ENCODE results near the gene LRTM2. TPM values are rescaled to one million over a fixed set of nuclear protein-coding genes. Genes with fewer than 3 reads are reported as not detected.

Gene LRTM2
- total and polyA plus RNA-seq, 12 donors = not detected

GRCh38 chr12:1800401-1801302 is 19.7 kb upstream of the LRTM2 start:
- no peaks in the 10 kb centered on the region for H3K27me3 ChIP-seq
- peak in 6 of 9 donors; percentile 17 to 72 (median 46) for TF ChIP-seq CTCF (IDR thresholded peaks at IDR 0.05)
- 74 to 78% methylated on average over 14 of the region's 14 CpGs for WGBS, 2 donors
- intact Hi-C loops (cut with DNase I) = loop anchor here in 5 of 10 donors (5.0 to 10.0 kb wide), 5 partner anchors 224 to 984 kb away; no protein-coding TSS in a partner anchor
- H3K4me1 ChIP-seq = peaks cover 5 to 33% (median 18%) of the 10 kb centered on the region in 9 donors
- no peaks in the 10 kb centered on the region for H3K36me3 ChIP-seq
- H3K27ac ChIP-seq = no peak overlapping the region
- ATAC-seq (no peak), DNase-seq (no peak)
- H3K9me3 ChIP-seq = no peaks in the 10 kb centered on the region
- H3K4me3 ChIP-seq = no peak overlapping the region

- H3K27me3 ChIP-seq = no peaks in the 10 kb centered on the region
- no peak for DNase-seq
- H3K27ac ChIP-seq = no peak overlapping the region
- WGBS, 2 donors = 70 to 78% methylated on average over 16 of the region's 16 CpGs
- no peak overlapping the region for H3K4me3 ChIP-seq
- no peaks in the 10 kb centered on the region for H3K9me3 ChIP-seq
- intact Hi-C loops (cut with DNase I) = loop anchor here in 5 of 10 donors (5.0 to 10.0 kb wide), 5 partner anchors 223 to 983 kb away; no protein-coding TSS in a partner anchor
- H3K36me3 ChIP-seq = no peaks in the 10 kb centered on the region
- ATAC-seq = no peak
- H3K4me1 ChIP-seq = peaks cover 4 to 33% (median 20%) of the 10 kb centered on the region in 9 donors
- no peak for TF ChIP-seq CTCF (IDR thresholded peaks at IDR 0.05)
Observed at GRCh38 chr12:1801303-1801975, 18.9 kb upstream of the LRTM2 start.

- Histone ChIP-seq H3K4me1 (peaks cover 3 to 24% (median 14%) of the 10 kb centered on the region in 9 donors), H3K36me3 (no peaks in the 10 kb centered on the region), H3K27ac (no peak overlapping the region), H3K9me3 (no peaks in the 10 kb centered on the region), H3K27me3 (no peaks in the 10 kb centered on the region), H3K4me3 (no peak overlapping the region)
- ATAC-seq (no peak), DNase-seq (no peak)
- no peak for TF ChIP-seq CTCF (IDR thresholded peaks at IDR 0.05)
- intact Hi-C loops (cut with DNase I) = loop anchor here in 5 of 10 donors (5.0 to 10.0 kb wide), 5 partner anchors 221 to 981 kb away; no protein-coding TSS in a partner anchor
- WGBS, 2 donors = 67 to 72% methylated on average over 7 of the region's 7 CpGs
Observed at GRCh38 chr12:1803736-1804135, 16.6 kb upstream of the LRTM2 start.

Measured in heart right ventricle (tissue), 16 donors.